HTERT RPE-1 (cell line): ENCODE data around the gene ANKMY1.

Experiments used
- in situ Hi-C: fragments of 300-500 bp; cut with MboI; formaldehyde crosslinking; loops from 4 replicates; pipeline ENCODE4 v1.14.3; 2020; ENCODE audit warnings: low sequenced_read_pairs

ANKMY1 gene

DNA sequence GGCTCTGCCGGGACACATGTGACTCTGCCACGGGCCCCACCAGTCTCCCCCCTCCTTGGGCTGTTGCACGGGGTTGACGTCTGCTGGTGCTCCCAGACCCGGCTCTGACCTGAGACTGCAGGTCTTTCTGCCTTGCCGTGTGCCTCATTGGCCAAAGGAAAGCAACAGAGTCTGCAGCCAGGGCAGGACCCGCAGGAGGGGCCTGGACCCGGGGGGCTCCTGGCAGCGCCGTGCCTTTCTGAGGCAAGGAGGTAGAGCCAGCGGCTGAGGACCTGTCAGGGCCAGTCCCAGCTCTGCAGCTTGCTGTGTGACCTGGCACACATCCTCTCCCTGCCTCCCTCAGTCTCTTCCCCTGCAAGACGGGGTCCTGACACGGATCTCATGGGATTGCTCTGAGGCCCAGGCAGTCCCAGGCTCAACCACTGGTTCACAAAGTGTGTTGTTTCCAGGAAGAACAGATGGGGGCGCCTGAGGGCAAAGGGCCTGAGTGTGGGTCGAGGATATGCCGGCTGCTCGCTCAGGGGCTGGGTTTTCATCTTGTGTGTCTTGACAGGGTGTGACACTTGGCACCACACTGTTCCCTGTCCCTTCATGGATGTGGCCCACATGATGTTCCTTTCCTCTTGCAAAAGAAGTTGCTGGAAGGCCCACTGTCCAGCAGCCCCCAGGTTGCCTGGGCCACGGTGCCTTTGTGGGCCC lies 37.7 kb upstream of the ANKMY1 start:
- in situ Hi-C loops: no loop called here

DNA sequence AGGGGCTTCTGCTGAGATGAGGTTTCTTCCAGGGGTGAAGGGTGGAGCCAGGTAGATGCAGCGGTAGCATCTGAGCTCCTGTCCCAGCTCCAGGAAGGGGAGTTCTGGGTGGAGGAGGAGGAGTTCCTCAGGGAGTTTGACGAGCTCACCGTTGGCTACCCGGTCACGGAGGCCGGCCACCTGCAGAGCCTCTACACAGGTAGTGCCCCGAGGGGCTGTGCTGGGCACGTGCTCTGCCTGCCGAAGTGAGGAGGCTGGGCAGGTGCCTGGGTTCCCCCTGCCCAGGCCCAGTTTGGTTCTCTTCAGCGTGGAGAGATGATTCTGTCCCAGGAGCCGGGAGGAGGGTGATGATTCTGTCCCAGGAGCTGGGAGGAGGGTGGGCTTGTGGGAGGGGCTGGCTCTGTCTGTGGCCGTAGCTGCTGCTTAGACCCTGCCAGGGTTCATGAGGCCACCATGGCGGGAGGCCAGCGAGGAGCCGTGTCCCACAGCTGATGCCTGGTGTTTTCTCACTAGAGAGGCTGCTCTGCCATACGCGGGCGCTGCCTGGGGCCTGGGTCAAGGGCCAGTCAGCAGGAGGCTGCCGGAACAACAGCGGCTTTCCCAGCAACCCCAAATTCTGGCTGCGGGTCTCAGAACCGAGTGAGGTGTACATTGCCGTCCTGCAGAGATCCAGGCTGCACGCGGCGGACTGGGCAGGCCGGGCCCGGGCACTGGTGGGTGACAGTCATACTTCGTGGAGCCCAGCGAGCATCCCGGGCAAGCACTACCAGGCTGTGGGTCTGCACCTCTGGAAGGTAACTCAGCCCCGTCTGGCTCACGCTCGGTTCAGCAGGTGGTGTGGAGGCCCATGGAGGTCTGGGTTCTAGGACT lies 37.0 kb upstream of the ANKMY1 start:
- in situ Hi-C loops: no loop called here

DNA sequence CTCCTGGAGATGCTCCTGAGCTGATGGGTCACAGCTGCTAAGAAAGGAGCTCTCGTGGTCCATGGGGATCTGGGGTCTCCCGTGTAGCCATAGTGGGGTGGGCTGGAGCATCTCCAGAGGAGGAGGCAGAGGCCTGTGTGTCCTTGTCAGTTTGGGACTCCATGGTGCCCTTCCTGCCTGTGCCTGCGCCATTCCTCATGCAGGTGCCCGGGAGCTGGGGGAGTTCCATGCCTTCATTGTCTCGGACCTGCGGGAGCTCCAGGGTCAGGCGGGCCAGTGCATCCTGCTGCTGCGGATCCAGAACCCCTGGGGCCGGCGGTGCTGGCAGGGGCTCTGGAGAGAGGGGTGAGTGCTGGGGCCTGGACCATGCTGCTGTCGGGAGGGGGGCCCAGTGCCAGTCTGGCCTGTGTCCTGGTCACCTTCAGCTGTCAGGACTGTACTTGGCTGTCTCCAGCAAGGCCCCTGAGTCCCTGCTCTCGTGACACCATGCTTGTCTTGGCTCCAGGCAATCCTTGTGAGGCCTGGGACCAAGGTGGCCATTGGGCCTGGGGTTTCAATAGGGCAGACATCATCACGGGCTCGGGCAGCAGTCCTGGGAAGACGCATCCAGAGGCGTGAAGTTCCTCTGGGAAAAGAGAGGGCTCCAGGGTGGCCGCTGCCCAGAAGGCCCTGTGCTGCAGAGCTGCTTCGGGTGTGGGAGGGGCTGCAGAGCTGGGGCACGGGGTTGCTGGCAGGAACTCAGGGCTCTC lies 36.1 kb upstream of the ANKMY1 start:
- in situ Hi-C loops: no loop called here

DNA sequence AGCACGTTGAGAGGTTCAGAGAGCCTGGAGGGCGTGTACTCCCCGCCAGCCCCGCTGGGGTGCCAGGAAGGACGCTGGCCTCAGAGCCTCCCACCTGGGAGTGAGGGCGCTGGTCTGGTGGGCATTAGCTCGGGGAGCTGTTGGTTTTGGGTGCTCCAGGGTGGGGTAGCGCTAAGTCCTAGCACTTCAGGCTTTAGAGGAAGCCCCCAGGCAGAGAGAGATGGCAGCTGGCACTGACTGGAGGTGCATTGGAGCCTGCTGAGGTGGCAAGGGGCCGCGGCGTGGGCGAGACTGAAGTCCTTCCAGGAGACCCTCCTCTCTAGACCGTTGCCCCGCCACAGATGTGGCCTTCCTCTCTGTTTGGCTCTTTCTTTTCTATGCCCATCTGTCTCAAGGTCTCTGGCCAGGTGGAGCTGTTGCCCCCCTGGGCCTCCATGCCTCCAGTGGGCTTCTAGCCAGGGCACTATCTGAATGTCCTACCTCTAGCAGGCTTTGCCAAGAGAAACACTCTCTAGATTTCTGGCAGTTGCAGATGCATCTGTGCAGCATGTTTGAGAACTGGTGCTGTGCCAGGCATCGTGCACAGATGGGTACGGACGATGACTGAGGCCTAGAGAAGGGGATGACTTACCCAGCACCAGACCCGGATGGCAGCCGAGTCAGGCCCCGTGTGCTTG lies 35.4 kb upstream of the ANKMY1 start:
- in situ Hi-C loops: no loop called here

DNA sequence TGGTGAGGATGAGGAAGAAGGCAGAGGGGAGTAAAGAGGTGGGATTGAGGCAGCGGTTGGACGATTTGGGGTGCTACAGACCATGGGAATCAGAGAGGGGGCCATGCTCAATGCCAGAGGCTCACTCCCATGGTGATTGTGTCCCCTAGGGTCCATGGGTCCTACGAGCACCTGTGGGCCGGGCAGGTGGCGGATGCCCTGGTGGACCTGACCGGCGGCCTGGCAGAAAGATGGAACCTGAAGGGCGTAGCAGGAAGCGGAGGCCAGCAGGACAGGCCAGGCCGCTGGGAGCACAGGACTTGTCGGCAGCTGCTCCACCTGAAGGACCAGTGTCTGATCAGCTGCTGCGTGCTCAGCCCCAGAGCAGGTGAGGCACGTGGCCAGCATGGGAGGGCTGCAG lies 34.0 kb upstream of the ANKMY1 start:
- in situ Hi-C loops: no loop called here

DNA sequence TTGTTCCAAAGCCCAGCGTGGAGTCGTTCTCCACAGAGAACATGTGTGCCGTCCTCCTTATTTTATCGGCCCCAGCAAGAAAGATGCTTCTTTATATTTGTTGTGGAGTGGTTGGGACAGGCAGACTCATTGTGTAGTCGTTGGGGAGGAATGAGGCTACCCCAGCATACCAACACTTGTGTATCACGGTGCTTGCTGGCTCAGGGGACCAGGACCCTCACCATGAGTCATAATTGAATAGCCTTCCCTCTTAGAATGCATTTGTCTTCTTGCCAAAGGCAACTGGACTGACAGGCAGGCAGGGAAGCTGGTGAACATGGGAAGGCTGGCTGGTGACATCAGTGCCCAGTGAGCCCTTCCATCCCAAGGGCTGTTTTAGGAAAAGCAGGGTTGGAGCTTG lies 33.4 kb upstream of the ANKMY1 start:
- in situ Hi-C loops: no loop called here

DNA sequence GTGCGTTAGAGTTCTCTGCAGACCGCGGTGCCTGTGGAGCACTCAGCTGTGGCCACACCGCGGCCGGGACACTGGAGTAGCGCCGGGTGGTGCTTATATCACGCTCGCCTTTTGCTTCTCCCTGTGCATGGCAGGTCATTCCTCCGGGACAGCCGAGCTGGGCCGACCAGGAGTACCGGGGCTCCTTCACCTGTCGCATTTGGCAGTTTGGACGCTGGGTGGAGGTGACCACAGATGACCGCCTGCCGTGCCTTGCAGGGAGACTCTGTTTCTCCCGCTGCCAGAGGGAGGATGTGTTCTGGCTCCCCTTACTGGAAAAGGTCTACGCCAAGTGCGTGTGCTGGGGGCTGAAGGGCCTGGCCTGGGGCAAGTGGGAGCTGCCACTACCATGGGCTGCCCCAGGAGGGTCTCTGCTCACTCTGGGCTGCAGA lies 32.9 kb upstream of the ANKMY1 start:
- in situ Hi-C loops: no loop called here

DNA sequence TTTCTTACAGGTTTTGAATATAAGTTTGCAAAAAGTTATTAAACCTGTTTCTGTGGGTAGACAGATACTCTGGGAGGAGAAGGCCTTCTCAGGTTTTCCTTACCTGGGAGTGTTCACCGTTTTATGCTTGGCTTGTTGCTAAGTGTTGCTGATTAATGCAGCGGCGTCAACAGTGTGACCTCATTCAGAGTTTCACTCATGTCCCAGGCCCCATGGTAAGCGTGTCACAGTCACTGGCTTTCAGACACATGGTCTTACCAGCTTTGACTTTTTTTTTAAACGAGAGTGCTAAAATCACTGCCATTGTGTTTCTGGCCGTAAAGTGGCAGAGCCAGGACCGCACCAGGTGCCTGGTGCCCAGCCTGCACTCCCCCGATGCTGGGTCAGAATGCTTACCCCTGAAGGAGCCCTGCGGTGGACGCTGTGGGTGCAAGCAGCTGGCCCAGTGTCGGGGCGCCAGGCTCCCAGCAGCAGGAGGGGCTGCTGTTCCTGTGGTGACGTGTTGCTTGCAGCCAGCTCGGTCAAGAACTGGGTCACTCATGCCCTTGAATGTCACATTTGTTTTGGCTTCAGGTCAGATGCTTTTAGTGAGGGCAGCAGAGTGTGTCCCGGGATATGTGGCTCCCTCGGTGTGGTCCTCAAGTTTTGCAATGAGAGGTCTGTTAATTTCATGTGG lies 32.2 kb upstream of the ANKMY1 start:
- in situ Hi-C loops: no loop called here

DNA sequence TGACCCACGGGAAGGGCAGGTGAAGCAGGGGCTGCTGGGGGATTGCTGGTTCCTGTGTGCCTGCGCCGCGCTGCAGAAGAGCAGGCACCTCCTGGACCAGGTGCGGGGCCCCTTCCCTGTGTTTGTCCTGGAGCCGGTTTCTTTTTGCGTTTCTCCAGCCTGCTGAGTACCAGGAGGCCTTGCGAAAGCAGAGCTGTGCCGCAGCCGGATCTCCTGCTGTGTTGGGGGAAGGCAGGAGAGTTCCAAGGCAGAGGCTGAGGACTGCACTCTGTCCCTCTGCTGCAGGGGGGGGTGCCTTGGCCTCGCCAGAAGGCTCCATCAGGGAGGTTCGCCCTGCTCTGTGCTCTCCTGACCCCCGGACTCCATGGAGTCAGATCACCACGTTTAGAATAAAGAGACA lies 31.6 kb upstream of the ANKMY1 start:
- in situ Hi-C loops: no loop called here

DNA sequence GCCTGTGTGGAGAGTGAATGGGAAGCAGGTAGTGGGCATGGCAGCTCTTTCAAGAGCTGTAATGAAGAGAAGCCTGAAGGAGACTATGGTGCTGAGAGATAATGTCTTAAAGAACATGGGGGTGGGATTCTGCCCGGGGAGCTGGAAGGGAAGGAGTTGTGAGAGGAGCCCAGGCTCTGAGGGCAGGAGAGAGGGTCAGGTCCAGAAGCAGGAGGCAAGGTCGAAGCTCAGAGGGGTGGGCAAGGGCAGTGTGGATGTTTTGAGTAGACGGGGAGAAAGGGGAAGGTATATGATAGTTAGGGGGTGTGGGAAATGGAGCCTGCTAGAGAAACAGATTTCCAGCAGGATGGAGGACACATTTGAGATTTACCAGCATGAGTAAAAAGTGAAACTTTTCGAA lies 30.9 kb upstream of the ANKMY1 start:
- in situ Hi-C loops: no loop called here

DNA sequence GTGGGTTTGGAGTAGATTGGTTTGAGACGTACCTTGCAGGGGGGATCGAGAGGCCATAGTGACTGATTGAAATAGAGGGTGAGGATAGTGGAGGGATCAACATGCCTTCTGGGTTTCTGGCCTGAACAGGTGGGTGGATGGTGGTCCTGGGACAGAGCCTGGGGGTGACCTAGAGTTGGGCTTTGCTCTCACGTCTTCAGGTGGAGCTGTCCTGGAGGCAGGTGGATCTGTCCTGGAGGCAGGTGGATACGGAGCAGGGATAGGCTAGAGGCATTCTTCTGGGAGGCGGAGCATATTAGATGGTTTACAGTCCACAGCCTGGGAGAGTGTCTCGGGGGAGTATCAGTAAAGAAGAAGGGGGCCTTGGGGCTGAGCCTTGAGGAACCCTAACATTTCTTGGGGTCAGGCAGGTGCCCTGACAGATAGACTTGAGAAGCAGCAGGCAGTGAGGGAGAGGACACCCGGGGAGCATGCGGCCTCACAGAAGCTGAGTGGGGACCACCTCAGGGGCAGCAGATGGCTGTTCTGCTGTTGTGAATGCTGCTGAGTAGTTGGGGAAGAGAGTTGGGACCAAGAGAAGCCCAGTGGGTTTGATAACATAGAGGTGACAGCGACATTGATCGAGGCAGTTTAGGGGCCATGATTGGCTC lies 30.3 kb upstream of the ANKMY1 start:
- in situ Hi-C loops: no loop called here

DNA sequence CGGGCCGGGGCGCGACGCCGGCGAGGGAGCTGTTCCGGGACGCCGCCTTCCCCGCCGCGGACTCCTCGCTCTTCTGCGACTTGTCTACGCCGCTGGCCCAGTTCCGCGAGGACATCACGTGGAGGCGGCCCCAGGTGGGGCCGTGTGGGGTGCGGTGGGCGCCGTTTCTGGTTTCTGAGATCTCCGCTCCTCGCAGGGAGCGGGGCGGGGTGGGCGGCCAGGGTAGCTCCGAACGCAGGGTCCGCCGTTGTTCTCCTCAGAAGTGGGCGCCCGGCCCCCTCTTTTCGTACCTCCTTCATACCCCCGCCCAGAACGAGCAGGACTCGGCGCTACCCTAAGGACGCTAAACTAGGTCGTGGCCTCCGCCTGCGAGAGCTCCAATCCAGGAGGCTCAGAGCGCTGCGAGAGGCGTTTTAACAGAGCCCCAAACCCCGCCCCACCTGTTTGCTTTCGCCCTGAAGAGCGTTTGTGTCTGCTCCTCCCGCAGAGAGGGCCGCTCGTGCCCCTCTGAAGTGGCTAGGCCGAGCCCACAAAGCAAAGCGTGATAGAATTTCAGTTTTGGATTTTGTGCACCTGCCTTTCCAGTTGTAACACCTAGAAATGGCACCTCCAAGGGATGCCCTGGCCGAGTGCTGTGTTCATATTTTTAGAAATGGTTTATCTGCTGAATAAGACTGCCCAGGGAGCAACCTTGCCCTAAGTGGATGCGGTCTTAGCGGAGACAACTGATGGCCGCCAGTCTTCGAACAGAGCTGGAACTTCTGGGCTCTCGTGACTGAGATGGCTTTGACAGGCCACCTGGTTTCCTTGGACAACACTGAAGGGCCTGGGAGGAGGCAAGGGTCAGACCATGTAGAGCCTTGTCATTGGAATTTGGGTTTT lies 29.4 kb upstream of the ANKMY1 start:
- in situ Hi-C loops: no loop called here

DNA sequence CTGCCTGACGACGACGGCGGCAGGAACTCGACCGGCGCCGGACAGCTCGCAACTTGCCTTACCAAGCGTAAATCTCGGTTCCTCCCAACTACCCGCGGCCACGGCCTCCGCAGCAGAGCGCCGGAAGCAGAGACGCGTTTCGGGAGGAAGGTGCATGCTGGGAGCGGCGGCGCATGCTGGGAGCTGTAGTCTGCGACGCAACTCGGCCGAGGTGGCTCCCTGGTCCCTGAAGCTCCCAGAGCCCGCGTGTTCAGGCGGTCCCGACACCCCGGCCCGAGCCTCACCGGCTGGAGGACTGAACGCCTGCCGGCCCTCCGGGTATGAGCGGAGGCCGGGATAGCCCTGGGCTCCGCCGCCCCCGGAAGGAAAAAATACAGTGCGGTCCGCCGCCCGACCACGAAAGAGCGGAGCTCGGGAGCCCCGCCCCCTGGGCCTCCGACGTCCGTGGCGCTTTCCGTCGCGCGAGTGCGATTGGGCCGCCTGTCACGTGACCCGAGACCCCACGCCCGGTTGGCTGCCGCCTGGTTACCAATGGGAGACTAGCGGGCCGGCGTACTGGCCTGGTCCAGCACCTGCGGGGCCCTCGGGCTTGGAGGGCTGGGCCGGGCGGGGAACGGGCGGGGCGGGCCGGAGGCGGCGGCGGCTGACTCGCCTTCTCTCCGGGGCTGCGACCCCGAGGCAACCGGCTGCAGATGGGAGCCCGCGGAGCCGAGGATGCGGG lies 28.6 kb upstream of the ANKMY1 start, which contains the start of gene CAPN10:
Gene CAPN10 (plus strand): TSS at position 537 of the 721 bp plus-strand sequence. CDS start 178 bp downstream, at position 715.
- in situ Hi-C loops: no loop called here

DNA sequence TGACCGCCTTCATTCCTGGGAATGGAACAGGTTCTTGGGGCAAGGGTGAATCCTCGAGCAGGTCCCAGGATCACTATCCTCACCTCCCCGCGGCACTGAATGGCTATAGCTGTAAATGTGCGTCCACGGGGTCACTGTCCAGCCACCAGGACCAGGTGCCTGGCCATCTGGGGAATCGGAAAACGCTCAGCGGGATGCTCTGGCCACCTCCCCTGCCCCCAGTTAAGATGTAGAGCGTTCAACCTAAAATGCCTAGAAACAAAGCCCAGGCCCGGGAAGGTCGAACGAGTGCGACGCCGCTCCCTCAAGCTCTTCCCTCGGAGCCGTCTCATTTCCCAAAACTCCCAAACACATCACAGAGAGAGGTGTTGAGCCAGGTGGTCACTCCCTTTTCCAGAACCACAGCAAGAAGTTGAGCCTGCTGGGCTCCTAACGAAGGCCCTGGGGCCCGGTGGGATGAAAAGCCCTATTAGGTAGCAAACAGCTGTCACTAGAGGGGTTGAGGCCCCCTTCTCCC lies 28.0 kb upstream of the ANKMY1 start:
- in situ Hi-C loops: no loop called here

DNA sequence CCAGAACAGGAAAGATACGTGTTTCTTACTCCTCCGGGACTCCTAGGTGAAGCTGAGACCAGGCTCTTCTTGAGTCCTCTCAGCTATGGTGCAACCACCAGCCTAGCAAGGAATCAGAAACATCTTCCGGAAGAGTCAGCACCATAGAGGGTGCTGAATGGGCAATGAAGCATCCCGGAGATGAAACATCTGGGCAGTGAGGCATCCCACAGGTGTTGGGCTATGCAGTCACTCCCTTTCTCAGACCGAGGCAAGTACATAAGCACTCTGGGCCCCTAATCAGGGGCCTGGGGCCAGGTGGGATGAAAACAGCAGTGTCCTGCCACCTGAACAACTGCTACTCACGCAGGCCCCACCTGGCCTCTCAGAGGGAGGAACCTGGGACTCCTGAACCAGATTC lies 27.3 kb upstream of the ANKMY1 start:
- in situ Hi-C loops: no loop called here

DNA sequence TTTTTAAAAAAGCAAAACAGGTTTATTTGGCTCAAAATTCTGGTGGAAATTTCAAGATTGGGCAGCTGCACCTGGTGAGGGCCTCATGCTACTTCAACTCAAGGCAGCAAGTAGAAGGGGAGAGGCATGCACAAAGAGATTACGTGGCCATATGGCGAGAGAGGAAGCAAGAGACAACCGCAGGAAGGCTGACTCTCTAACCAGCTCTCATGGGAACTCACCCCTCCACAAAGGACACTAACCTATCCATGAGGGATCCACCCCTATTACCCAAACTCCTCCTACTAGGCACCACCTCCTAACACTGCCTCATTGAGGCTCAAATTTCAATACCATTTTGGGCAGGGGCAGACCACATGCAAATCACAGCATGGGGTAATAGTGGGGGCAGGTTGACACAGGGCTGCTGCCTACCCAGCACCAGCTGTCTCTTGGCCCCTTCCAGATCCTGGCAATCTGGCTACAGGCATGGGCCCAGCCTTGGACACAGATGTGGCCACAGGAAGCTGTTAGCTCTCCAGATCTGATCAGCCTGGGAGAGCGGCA lies 26.8 kb upstream of the ANKMY1 start:
- in situ Hi-C loops: no loop called here

DNA sequence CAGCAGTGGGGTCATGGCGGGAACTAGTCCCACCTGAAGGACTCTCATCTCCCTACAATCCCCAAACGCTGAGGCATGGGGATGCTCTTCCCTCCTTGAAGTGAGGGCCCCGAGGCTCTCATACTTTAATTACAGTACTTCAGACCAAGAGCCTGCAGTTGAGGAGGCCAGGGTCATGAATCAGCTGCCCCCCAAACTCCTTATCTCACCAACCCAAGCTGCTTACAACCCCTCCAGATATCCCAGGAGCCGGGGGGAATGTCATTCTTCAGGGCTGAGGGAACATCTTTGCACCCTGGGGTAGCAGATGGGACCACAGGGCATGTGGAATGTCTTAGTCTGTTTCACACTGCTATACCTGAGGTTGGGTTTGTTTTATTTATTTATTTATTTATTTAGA lies 26.0 kb upstream of the ANKMY1 start:
- in situ Hi-C loops: no loop called here

DNA sequence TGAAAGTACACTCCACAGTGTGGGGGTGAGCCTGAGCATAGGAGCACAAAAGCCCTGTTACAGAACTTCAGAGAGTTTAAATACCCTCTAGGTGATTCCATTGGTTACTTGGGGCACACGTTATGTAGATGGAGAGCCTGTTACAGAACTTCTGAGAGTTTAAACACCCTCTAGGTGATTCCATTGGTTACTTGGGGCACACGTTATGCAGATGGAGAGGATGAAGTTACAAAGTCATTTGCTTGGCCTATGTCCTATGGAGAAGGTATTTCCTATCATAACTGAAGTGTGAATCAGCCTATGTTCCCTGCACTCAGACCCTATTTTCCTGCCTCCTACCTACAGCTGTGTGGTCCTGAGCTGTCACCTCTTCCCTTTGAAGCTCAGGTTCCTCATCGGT lies 25.0 kb upstream of the ANKMY1 start:
- in situ Hi-C loops: no loop called here
